HG03064 (cell line): ENCODE data around the gene GRIP2.

Experiments used
- ATAC-seq: cut with Tn5 transposase; IDR thresholded peaks from one replicate; pipeline ENCODE4 v1.9.1; 2021; ENCODE audit warnings: low read depth; ENCODE audit not compliant: unreplicated experiment

GRIP2 gene

DNA sequence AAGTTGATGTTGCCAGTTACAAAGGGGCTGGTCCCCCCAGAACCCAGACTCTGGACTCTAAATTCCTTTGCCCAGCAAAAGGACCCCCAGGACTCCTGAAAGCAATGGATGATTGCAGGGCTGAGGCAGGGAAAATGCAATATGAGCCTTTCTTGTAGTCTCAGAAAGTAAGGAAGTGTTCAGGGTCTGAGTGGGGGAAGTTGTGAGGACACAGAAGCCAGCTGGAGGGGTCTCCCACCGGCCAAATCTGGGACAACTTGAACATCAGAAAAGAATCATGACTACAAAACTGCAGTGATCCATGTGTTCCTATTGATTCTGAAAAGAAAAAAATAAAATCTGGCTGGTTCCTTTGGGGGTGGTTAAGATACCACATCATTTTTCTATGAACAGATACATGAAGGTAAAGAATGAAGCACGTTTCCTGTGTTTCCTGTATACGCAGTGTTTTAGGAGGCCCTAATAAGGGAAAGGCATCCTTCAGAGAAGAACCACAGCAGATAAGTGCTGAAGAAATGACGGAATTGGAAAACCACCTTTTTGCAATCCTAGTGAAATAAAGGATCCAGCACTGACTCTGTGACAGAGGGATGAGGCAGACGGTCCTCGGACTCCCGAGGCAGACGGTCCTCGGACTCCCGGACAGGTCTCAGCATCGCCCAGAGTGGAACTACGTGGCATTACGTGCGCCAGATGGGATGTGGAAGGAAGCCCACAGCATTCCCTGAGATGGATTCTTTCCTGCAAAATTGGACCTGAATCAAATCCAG lies 22.2 kb upstream of the GRIP2 start:
- no peak for ATAC-seq

DNA sequence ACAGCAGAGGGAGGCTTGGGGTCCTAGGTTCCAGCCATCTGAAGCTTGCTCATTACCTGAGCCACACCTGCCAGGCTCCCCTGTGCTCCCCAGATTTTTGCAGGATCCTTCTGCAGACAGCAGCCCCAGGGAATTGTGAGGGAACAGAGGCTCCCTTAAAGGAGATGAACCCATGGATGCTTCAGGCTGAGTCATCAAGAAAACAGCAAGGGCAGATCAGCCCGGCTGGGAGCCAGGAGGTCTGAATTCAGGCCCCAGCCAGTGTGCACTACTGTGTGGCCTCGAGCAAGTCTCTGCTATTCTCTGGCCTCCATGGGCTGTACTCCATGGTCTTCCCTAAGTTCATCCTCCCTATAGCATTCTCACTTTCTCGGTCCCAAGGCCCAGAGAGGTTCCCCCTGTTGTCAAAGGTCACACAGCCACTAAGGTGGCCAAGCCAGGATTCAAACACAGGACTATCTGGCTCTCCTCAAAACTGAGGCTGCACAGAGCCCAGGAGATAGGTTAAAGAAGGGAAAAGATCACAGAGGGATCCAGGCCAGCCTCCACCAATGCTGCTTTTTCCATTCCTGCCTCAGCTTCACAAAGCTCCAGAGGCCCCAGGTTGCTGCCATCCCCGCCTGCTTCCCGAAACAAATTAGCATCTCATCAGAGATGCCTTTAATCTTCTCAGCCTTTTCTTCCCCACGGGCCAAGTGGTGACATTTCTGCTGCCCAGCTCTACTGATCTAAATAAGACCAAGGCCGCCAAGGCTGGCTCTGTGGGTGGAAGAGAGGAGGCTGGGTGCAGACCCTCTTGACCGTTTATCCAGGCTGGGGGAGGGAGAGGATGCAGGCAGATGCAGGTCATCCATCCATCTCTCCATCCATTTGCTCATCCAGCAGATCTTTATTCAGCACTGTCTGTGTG lies 21.2 kb upstream of the GRIP2 start:
- no peak for ATAC-seq

DNA sequence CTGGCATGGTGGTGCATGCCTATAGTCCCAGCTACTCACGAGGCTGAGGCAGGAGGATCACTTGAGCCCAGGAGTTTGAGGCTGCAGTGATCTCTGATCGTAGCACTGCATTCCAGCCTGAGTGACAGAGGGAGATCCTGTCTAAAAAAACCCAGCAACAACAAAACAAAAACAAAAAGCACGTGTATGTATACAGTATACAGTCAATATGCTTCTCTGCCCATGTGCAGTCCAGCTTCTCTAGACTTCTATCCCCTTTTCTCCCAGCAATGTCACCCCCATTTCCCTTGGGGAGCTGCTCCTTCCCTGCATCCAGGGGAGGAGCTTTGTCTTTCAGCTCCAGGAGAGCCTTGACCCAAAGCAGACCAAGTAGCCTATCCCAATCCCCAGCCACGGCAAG lies 20.0 kb upstream of the GRIP2 start:
- no peak for ATAC-seq

DNA sequence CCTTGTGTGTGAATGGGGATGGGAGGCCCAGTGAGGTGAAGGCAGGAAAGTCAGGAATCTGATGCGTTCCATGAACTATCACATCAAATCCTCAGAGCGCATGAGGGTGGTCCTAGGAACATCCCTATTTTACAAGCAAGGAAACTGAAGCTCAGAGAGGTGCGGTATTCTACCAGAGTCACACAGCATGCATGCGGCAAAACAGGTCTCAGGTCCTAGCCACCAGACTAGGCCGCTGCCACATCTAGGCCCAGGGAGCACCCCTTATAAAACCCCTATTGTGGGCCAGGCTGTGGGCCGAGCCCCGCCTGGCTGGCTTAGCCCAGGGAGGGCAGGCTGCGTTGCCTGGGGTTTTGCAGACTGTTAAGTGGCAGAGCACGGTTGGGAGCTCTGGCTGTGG lies 17.9 kb upstream of the GRIP2 start:
- ATAC-seq, result no peak

DNA sequence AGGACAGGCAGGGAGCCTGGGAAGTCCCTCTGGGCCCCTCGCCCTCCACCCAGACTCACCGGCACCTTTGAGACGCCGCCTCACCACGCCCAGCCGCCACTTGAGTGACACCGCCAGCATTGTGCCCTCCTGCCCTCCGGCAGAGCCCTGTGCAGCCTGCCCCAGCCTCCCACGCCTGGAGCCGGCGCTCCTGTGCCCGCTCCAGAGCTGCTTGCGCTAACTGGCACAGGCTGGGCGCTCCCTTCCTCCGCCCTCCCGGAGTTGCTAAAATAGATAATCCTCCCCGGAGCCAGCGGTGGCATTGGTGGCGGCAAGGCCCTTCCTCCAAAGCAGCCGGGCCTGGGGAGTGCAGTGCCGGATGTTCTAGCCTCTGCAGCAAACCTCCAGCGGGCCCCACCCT lies 15.7 kb upstream of the GRIP2 start:
- ATAC-seq, result no peak

DNA sequence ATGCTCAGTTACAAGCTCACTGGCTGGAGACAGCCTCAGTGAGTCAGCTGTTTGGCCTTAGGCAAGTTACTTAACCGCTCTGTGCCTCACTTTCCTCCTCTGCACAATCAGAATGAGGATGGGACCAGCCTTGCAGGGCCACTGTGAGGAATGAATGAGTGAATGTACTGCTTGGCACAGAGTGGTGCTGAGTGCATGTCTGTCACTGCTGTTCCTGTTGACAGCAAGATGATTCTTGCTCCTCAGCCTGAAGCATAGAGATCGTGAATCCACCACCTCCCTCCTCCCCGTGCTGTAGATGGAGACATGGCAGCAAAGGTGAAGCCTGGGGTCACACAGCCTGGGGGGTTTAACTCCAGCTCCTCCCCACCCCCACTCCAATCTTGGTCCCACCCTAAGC lies 14.6 kb upstream of the GRIP2 start:
- no peak for ATAC-seq

DNA sequence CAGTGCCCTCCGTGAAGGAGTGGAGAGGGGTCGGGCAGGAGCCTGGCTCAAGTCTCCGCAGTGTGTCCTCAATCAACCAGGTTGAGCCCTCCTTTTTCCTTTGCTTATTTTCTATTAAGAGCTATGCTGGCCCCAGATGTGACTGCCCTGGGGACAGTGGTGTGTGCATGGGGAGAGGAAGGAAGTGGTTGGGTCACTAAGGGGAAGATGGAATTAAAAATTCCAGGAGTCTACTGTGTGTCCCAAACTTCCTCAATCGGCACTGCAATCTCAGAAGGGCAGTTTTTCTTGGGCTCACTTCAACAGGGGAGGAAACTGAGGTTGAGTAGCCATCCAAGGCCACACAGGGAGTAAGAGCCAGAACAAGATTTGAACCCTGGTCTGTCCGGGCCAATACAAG lies 13.7 kb upstream of the GRIP2 start:
- no peak for ATAC-seq

DNA sequence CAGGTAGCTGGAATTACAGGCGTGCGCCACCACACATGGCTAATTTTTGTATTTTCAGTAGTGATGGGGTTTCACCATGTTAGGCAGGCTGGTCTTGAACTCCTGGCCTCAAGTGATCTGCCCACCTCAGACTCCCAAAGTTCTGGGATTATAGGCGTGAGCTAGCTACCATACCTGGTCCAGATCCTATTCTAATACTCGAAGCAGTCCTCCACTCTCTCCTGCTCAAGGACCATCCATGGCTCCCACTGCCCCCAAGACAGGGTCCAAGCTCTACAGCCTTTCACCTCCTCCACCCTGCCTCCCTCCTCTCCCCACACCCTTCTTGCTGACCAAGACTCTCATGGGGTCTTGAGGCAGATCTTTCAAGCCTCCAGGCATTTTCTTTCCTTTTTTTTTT lies 12.6 kb upstream of the GRIP2 start:
- ATAC-seq, result no peak

DNA sequence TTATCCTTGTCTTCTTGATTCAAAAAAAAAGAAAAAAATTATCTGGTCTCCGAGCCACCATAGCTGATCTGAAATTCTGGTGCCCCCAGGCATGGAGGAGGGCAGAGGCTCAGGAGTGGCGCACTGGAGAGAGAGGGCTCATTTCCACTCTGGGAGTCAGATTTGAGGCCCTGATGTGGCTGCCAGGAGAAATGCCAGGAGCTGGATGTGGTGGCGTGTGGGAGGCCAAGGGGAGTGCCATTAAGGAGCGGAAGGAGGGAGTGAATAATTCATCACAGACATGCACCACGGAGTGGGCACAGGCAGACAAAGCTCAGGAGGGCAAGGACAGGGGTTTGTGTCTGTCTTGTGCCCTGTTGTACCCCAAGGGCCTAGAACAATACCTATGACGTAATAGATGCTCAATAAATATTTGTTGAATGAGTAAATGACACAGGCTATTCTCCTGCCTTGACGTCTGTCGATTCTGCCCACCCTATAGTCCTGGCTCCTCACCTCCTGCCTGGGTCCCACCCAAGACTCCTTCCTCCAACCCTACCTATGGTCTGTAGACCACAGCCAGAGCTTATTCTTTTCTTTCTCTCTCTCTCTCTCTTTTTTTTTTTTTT lies 12.0 kb upstream of the GRIP2 start:
- no peak for ATAC-seq

DNA sequence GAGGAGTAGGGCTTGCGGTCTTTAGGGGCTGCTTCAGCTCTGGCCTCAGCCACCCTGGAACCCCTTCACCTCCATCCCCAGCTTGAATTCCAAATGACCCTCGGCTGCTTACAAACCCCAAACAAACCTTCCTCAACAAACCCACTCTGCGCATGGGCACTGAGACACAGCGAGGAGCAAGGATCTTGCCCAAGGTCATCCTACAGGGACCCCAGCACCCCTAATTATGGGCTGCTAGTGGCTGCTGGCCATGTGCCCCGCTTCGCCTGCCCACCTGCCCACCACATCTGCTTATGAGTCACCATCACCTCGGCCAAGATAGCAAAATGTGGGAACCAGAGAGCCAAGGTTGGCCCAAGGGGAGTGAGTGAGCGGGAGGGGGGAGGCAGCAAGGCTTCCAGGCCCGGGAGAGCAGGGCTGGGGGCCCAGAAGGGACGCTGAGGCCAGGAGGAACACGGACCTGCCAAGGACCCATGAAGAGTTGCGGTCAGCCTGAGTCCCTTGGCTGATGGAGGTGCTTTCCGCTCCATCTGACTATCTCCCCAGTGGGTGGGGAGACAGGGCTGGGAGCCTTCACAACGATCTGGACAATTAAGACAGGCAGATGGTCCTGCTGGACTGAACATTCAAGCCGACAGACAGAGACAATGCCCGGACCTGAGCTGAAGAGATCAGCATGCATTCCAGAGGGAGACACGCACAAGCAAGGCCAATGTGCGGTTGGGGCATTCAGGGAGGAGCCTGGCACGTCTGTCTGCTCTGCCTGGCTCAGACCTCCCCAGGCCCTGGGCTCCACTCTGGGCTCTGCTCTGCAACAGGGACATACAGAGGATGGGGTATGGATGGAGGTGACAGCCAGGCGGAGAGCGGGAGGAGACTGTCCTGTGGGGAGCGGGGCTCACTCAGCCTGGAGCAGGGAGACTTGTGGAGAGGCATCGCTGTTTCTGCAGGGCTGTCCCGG lies 10.8 kb upstream of the GRIP2 start:
- ATAC-seq, result no peak

DNA sequence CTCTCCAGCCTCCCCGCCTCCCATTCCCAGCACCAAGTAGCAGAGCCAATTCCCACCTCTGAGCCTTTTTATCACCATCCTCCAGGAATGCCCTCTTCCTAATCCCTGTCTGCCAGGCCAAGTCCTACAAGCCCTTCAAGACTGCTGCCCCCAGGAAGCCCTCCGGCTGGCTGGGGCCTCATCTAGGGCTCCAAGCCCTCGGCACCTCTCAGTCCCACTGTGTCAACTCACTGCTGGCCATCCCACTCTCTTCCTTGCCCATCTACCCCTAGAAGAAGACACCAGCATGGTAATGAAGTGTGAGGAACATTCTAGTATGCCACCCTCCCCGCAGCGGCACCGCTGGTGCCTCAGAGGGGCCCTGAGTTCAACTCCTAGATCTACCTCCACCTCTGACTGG lies 10.0 kb upstream of the GRIP2 start:
- no peak for ATAC-seq

DNA sequence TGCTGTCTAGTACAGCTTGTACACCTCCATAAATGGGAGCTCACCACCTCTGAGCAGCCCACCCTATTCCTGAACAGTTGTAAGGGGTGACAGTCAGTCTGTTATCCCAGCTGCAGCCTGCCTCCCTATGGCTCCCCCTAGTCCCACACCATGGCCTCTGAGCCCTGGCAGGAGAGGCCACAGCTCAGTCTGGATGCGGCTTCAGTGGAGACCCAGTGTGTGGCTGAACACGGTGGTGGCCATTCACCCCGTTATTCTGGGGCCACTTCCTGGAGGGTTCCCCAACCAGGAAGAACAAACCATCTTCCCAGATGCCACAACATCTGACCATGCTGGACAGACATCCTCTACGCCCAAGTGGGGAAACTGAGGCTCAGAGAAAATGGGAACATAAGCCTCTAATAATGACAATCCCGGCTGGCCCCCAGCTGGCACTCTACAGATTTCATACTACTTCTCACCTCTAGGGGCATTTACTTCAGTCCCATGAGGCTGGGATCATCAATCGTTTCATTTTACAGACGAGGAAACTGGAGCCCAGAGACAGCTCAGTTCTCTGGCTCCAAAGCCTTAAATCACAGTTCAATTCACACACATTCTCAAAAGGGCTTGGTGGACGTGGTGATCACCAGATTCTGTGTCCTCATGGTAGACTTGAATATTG lies 9.2 kb upstream of the GRIP2 start:
- ATAC-seq, result no peak

DNA sequence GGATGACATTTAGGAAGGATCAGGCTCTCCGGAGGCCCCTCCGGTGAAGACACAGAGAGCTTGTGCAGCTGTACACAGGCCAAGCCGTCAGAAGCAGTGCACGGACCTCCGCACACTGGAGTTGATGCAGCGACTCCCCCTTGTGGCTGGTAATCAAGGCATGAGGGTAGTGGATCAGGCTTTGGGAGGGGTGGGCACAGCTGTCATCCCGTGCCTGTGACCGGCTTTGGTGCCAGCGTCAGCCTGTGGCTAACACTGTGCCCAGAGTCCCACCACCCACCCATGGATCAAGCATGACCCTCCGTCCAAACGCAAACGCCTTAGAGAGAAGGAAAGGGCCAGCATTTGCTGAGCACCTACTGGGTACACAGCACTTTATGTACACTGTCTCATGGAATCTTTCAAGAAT lies 8.2 kb upstream of the GRIP2 start:
- ATAC-seq, result no peak

DNA sequence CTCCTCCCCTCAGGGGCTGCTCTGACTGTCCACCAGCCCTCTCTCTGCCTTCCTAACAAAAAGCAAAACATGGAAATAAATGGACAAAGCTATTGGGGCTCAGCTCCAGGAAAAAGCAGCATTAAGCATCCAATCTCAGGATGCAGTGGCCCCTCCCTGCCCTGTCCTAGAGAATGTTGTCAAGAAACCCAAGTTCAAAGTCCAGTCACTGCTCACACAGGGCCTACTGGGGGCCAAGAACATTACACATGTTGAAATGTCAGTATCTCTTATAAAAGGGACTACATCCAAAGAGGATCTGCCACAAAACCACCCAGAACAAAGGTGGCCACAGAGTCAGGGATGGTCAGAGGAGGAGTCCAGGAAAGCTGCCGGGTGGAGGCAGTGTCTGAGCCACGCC lies 7.6 kb upstream of the GRIP2 start:
- no peak for ATAC-seq

DNA sequence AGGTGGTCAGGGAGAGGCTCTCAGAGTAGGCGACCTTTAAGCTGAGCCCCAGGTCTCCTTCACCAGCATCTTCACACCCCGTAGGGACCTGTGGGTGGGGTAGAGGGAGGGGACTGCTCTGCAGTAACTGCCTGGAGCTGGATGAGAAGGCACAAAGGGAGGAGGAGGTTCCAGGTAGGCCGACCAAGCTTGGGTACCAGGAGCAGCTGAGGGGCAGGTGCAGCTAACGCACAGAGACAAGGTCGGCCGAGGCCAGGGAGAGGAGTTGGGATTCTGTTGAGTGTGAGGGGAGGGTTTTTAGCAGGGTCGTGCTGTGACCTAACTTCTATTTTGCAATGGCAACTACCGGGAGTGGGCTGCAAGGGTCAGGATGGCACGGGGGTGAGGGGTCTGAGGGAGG lies 5.9 kb upstream of the GRIP2 start:
- no peak for ATAC-seq

DNA sequence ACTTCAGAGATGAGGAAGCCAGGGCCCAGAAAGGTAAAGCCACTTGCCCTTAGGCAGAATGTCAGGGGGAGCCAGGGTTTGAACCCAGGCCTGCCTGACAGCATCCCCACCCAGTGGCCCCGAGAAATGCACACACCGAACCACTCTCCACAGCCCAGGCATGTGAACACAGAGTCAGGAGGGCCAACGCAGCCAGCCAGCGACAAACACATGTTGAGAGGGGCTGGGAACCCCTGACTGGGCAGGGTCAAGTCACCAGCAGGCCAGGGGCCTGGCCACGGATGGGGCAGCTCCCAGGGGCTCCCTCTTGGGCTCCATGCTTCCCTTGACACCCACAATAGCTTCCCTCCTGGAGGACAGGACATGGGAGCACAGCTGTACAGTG lies 5.1 kb upstream of the GRIP2 start:
- no peak for ATAC-seq

DNA sequence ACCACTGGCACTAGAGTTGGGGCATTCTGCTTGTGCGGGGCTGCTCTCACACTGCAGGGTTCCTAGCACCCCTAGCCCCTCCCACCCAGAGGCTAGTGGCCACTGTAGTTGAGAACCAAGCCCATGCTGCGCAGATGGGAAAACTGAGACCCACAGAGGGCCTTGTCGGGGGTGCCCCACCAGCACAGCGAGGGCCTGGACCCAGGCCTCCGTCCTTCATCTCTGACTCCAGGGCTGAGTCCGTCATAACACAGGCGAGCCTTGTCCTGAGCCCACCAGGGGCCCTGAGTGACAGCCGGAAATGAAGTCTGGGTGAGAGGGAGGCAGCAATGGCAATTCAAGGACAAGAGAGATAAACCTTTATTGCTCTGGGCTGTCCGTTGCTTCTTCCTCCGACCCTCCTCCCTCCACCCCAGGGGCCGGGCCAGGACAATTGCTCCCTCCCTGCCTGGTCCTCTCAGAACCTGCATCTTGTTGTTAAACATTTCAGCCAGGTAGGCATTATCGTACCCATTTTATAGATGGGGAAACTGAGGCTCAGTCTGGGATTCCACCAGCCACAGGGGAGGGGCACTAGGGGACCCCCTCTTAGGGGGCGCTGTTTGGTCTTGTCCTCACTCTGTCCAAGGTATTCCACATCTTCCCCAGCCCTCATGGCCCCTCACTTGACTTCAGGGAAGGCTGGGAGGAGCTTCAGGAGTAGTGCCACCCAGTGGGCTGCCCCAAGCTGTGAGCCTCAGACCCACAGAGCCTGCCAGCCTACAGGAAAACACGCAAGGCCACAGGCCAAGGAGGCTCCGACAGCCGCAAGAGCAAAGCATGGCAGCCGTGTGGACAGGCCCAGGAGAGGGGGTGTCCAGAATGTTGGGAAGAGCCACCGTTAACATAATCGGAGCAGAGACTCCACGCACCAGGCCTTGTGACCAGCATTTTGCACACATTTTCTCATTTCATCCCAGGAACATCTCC lies 4.4 kb upstream of the GRIP2 start:
- ATAC-seq, result no peak

DNA sequence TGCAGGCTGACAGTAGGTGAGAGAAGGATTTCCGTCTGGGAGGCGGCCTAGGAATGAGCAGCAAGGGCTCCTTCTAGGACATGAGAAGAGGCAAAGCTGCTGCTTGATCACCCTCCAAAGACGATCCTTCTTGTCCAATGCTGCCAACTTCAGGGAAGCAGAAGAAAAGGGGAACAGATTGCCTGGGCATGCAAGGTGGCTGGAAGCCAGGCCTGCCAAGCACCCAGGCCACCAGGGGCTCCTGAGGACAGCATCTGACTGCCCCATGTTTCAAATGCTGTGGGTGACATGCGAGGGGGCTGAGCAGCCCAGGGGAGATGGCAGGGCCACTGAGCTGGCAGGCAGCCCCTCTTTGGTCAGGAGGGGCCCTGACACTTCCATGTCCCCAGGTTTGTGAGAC lies 3.3 kb upstream of the GRIP2 start:
- no peak for ATAC-seq

DNA sequence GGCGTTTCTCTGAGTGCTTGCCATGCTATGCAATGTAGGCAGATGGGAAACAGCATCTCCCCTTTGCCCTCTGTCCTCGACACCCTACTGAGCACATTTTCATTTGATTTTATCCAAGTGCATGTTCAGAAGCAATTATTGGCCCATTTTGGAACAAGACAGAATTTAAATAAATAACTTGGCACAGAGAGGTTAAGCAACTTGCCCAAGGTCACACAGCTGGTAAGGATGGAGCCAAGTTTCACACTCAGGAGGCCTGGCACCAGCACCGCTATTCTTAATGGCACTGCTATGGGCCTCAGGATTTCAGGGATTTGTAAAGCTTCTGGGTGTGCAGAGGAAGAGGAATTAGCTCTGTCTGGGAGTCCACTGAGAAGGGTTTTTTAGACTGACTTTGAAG lies 2.5 kb upstream of the GRIP2 start:
- no peak for ATAC-seq
